GM23338 (cell line): ENCODE results near the gene CD86. TPM values are rescaled to one million over a fixed set of nuclear protein-coding genes. Genes with fewer than 3 reads are reported as not detected.
"Not testable (repeated sequence)": the region's sequence is repeated elsewhere in the genome, so short reads cannot be mapped to it uniquely, and the experiment has no call there.

ENCODE experiments used
- ATAC-seq: fragments of 200-7000 bp; cut with Tn5 transposase; 3 replicates; pipeline ENCODE4 v1.9.1; 2020
- DNase-seq: peaks from one replicate; pipeline ENCODE4 v3.0.0-alpha.2; 2015; ENCODE audit warnings: low spot score
- H2AFZ ChIP-seq: fragments of 200-600 bp; sonication (generic); 2 replicates; pipeline ENCODE4 v1.8.0; 2016; ENCODE audit warnings: antibody characterized with exemption, mild to moderate bottlenecking, moderate library complexity
- H3F3A ChIP-seq: fragments of 200-600 bp; sonication (generic); replicated peaks from 2 replicates; pipeline ENCODE4 v1.8.0; 2017; ENCODE audit warnings: antibody characterized with exemption, mixed run types, low read depth
- H3K27ac ChIP-seq: fragments of 200-600 bp; sonication (generic); 2 replicates; pipeline ENCODE4 v1.6.1; 2016; ENCODE audit warnings: low read depth
- H3K27me3 ChIP-seq: fragments of 200-600 bp; sonication (generic); 2 replicates; pipeline ENCODE4 v1.8.0; 2016; ENCODE audit warnings: mild to moderate bottlenecking, mixed run types, moderate library complexity; ENCODE audit not compliant: insufficient read depth
- H3K36me3 ChIP-seq: fragments of 200-600 bp; sonication (generic); 2 replicates; pipeline ENCODE4 v1.8.0; 2016; ENCODE audit warnings: mild to moderate bottlenecking; ENCODE audit not compliant: insufficient read depth
- H3K4me1 ChIP-seq: fragments of 200-600 bp; sonication (generic); 2 replicates; pipeline ENCODE4 v1.8.0; 2016; ENCODE audit warnings: mild to moderate bottlenecking, moderate library complexity; ENCODE audit not compliant: insufficient read depth
- H3K4me2 ChIP-seq: fragments of 200-600 bp; sonication (generic); 2 replicates; pipeline ENCODE4 v1.7.1; 2017; ENCODE audit warnings: mixed run types
- H3K4me3 ChIP-seq: fragments of 200-600 bp; sonication (generic); 2 replicates; pipeline ENCODE4 v1.6.1; 2016; ENCODE audit warnings: mixed run types
- H3K79me2 ChIP-seq: fragments of 200-600 bp; sonication (generic); replicated peaks from 2 replicates; pipeline ENCODE4 v1.8.0; 2017; ENCODE audit warnings: mild to moderate bottlenecking; ENCODE audit not compliant: insufficient read depth
- H3K9me2 ChIP-seq: fragments of 200-600 bp; sonication (generic); 2 replicates; pipeline ENCODE4 v1.8.0; 2017; ENCODE audit not compliant: insufficient read depth
- H4K20me1 ChIP-seq: fragments of 200-600 bp; sonication (generic); replicated peaks from 2 replicates; pipeline ENCODE4 v1.8.0; 2017; ENCODE audit warnings: mild to moderate bottlenecking; ENCODE audit not compliant: insufficient read depth
- H3K27ac Mint-ChIP-seq: 2 replicates; pipeline ENCODE4 v1.8.0; 2020; ENCODE audit warnings: inconsistent platforms, mild to moderate bottlenecking, moderate library complexity, mixed read lengths
- H3K27me3 Mint-ChIP-seq: 3 replicates; pipeline ENCODE4 v1.8.0; 2022; ENCODE audit warnings: low read depth, mild to moderate bottlenecking, moderate library complexity, mixed read lengths, inconsistent platforms; ENCODE audit not compliant: insufficient read depth, poor library complexity
- H3K36me3 Mint-ChIP-seq: 3 replicates; pipeline ENCODE4 v1.8.0; 2021; ENCODE audit warnings: low read depth, mild to moderate bottlenecking, inconsistent platforms, moderate library complexity, mixed read lengths
- H3K4me1 Mint-ChIP-seq: 3 replicates; pipeline ENCODE4 v1.8.0; 2020; ENCODE audit warnings: mild to moderate bottlenecking, inconsistent platforms, mixed read lengths
- H3K4me3 Mint-ChIP-seq: 3 replicates; pipeline ENCODE4 v1.8.0; 2021; ENCODE audit warnings: moderate library complexity, mild to moderate bottlenecking, inconsistent platforms, mixed read lengths
- H3K9me3 Mint-ChIP-seq: 3 replicates; pipeline ENCODE4 v1.8.0; 2020; ENCODE audit warnings: moderate library complexity, mild to moderate bottlenecking, inconsistent platforms, mixed read lengths
- CTCF ChIP-seq, 2 experiments: fragments of 200-600 bp in 1 of 2; sonication (generic) in 1 of 2; conservative IDR thresholded peaks; 2 replicates each; pipeline versions ENCODE4 v1.5.1 to v1.6.1; 2016 to 2017; ENCODE audit warnings: antibody characterized with exemption in 2 of 2, low read depth in 2 of 2, mild to moderate bottlenecking in 2 of 2, moderate library complexity in 1 of 2
- ETS1 ChIP-seq: IDR thresholded peaks from 2 replicates; pipeline ENCODE4 v1.6.1; 2016; ENCODE audit warnings: antibody characterized with exemption
- EZH2 ChIP-seq: fragments of 200-600 bp; sonication (generic); IDR thresholded peaks from one replicate; pipeline ENCODE4 v1.8.0; 2017; ENCODE audit warnings: antibody characterized with exemption, mild to moderate bottlenecking, low read depth; ENCODE audit not compliant: unreplicated experiment
- EZH2phosphoT487 ChIP-seq: fragments of 200-600 bp; sonication (generic); IDR thresholded peaks from one replicate; pipeline ENCODE4 v1.8.1; 2018; ENCODE audit warnings: antibody characterized with exemption; ENCODE audit not compliant: unreplicated experiment
- JUNB ChIP-seq: IDR thresholded peaks from one replicate; pipeline ENCODE4 v1.6.1; 2016; ENCODE audit warnings: antibody characterized with exemption; ENCODE audit not compliant: unreplicated experiment
- POLR2AphosphoS5 ChIP-seq: IDR thresholded peaks from 2 replicates; pipeline ENCODE4 v1.6.1; 2016; ENCODE audit warnings: antibody characterized with exemption, low read depth
- REST ChIP-seq: IDR thresholded peaks from one replicate; pipeline ENCODE4 v1.6.1; 2018; ENCODE audit warnings: antibody characterized with exemption; ENCODE audit not compliant: unreplicated experiment
- STAT1 ChIP-seq: IDR thresholded peaks from one replicate; pipeline ENCODE4 v1.6.1; 2016; ENCODE audit warnings: antibody characterized with exemption; ENCODE audit not compliant: unreplicated experiment
- ZNF114 ChIP-seq: fragments of 250-450 bp; sonication (Bioruptor Pico); IDR thresholded peaks from 2 replicates; pipeline ENCODE4 v1.5.0; 2020; ENCODE audit warnings: mild to moderate bottlenecking, moderate library complexity
- ZNF331 ChIP-seq: fragments of 250-450 bp; sonication (Bioruptor Pico); IDR thresholded peaks from 2 replicates; pipeline ENCODE4 v1.5.0; 2020; ENCODE audit warnings: low read depth, mild to moderate bottlenecking, moderate library complexity
- polyA plus RNA-seq: library from polyadenylated mRNA; unstranded; fragments of >200 nt; fragmentation: Nextera tagmentation; extraction: Ambion mirVana; gene quantifications from 2 replicates; pipeline ENCODE4 v1.2.1, GENCODE V29; 2016
- total RNA-seq: library from RNA; depleted of rRNA; stranded (reverse); fragments of >200 nt; shearing (Covaris generic); gene quantifications from 2 replicates; pipeline ENCODE4 v1.2.3, GENCODE V29; 2014

The CD86 gene
- total and polyA plus RNA-seq, 2 experiments from 2014 or later = 0.97 TPM; not detected in 1

GRCh38 chr3:122151480-122151879 is 96.3 kb downstream of the CD86 start:
- no peaks in the 10 kb centered on the region for H3K4me1 Mint-ChIP-seq
- ATAC-seq (no peak), DNase-seq (no peak)
- H3K9me2 ChIP-seq = no peaks in the 10 kb centered on the region
- H3K4me1 ChIP-seq = no peaks in the 10 kb centered on the region
- no peak overlapping the region for H2AFZ ChIP-seq
- no peaks in the 10 kb centered on the region for H3K36me3 ChIP-seq
- no peak overlapping the region for H3K27ac ChIP-seq
- peaks cover 25% of the 10 kb centered on the region for H3K9me3 Mint-ChIP-seq
- TF ChIP-seq REST = no peak
- TF ChIP-seq JUNB = no peak
- no peak for TF ChIP-seq ZNF114 (CRISPR knock-in tag)
- H3F3A ChIP-seq = no peaks in the 10 kb centered on the region
- H3K27me3 Mint-ChIP-seq = peaks cover 3% of the 10 kb centered on the region
- no peak overlapping the region for H3K4me3 ChIP-seq
- H3K36me3 Mint-ChIP-seq = peaks cover 3% of the 10 kb centered on the region; the same call in 2 of the 3 replicates
- no peak overlapping the region for H3K4me2 ChIP-seq
- H3K27ac Mint-ChIP-seq = no peak overlapping the region
- H4K20me1 ChIP-seq = no peaks in the 10 kb centered on the region
- no peak overlapping the region for H3K4me3 Mint-ChIP-seq
- H3K79me2 ChIP-seq = no peaks in the 10 kb centered on the region
- no peaks in the 10 kb centered on the region for H3K27me3 ChIP-seq

- not testable (repeated sequence) for H3K27me3 Mint-ChIP-seq, H3F3A ChIP-seq, H3K36me3 Mint-ChIP-seq, H4K20me1 ChIP-seq, H3K4me3 ChIP-seq, H3K4me2 ChIP-seq, H3K36me3 ChIP-seq, H3K27me3 ChIP-seq, H3K27ac Mint-ChIP-seq, H3K79me2 ChIP-seq, H3K4me1 ChIP-seq, H3K27ac ChIP-seq, H3K9me2 ChIP-seq, H3K4me1 Mint-ChIP-seq, DNase-seq, H2AFZ ChIP-seq, H3K4me3 Mint-ChIP-seq, ATAC-seq
- H3K9me3 Mint-ChIP-seq = peaks cover 22% of the 10 kb centered on the region; the same call in 2 of the 3 replicates
Measured at GRCh38 chr3:122164983-122165382, 109.8 kb downstream of the CD86 start.

GRCh38 chr3:122167630-122168029 is 112.5 kb downstream of the CD86 start:
- Histone ChIP-seq H3F3A (no peaks in the 10 kb centered on the region), H3K36me3 (no peaks in the 10 kb centered on the region), H2AFZ (no peak overlapping the region), H3K4me1 (no peaks in the 10 kb centered on the region), H3K4me2 (no peak overlapping the region), H3K79me2 (no peaks in the 10 kb centered on the region), H3K4me3 (no peak overlapping the region), H3K27me3 (no peaks in the 10 kb centered on the region), H3K27ac (no peak overlapping the region), H4K20me1 (no peaks in the 10 kb centered on the region), H3K9me2 (no peaks in the 10 kb centered on the region; the same call in 1 of the 2 replicates)
- H3K4me1 Mint-ChIP-seq = no peaks in the 10 kb centered on the region
- H3K4me3 Mint-ChIP-seq = no peak overlapping the region
- H3K27me3 Mint-ChIP-seq = no peaks in the 10 kb centered on the region
- H3K27ac Mint-ChIP-seq = no peak overlapping the region
- ATAC-seq = no peak
- peaks cover 3% of the 10 kb centered on the region; the same call in 1 of the 3 replicates for H3K36me3 Mint-ChIP-seq
- no peak for DNase-seq
- H3K9me3 Mint-ChIP-seq = peaks cover 20% of the 10 kb centered on the region; the same call in 2 of the 3 replicates
- TF ChIP-seq ETS1 (no peak), CTCF (conservative IDR thresholded peaks at IDR 0.05; ENCODE audit: low read depth in 2 of 2) (no peak), POLR2AphosphoS5 (no peak), EZH2 (no peak), EZH2phosphoT487 (no peak), JUNB (no peak), STAT1 (no peak), REST (no peak), ZNF114 (CRISPR knock-in tag) (no peak), ZNF331 (CRISPR knock-in tag) (no peak)
